Vagina (tissue), 2 donors: ENCODE data around the gene AKAP13.

Experiments
- CTCF ChIP-seq, 3 experiments: fragments of 450-650 bp in 2 of 3; fragments of 200-600 bp in 1 of 3; sonication (generic) in 1 of 3; IDR thresholded peaks; one replicate each; pipeline ENCODE4 v1.5.1; 2017 to 2019; ENCODE audit warnings: antibody characterized with exemption in 3 of 3, mild to moderate bottlenecking in 2 of 3, moderate library complexity in 2 of 3
- POLR2A ChIP-seq, 2 donors: fragments of 450-650 bp; IDR thresholded peaks; one replicate each; pipeline ENCODE4 v1.6.1; 2017; ENCODE audit warnings: antibody characterized with exemption in 2 of 2, mild to moderate bottlenecking in 2 of 2, moderate library complexity in 2 of 2
- POLR2AphosphoS5 ChIP-seq, 2 donors: sonication (generic); formaldehyde crosslinking; IDR thresholded peaks; one replicate each; pipeline ENCODE4 v1.9.0; 2017; ENCODE audit warnings: antibody characterized with exemption in 2 of 2, mild to moderate bottlenecking in 2 of 2, low read depth in 1 of 2; ENCODE audit not compliant: insufficient read depth in 1 of 2

- TF ChIP-seq CTCF (IDR thresholded peaks at IDR 0.05) (no peak), POLR2A (IDR thresholded peaks at IDR 0.05) (no peak), POLR2AphosphoS5 (IDR thresholded peaks at IDR 0.05; ENCODE audit: insufficient read depth in 1 of 2, low read depth in 1 of 2) (no peak)
Measured at GRCh38 chr15:85618228-85618505, 237.8 kb downstream of the AKAP13 start.
